ENCODE results near the gene GATA5. TPM values are rescaled to one million over a fixed set of nuclear protein-coding genes. Genes with fewer than 3 reads are reported as not detected.

The GATA5 gene
- total RNA-seq, 1 donor from 2014 or later = not detected

- no peak for DNase-seq
These were observed 23.2 kb downstream of the GATA5 start for GRCh38 chr20:62452475-62453095.

GRCh38 chr20:62451970-62452369 is 23.8 kb downstream of the GATA5 start:
- DNase-seq = no peak

GRCh38 chr20:62451156-62451767 is 24.5 kb downstream of the GATA5 start:
- DNase-seq = no peak

- no peak for DNase-seq
These were observed 25.7 kb downstream of the GATA5 start for GRCh38 chr20:62449951-62450691.

GRCh38 chr20:62448788-62449187 is 27.0 kb downstream of the GATA5 start:
- DNase-seq = no peak

- no peak for DNase-seq
These were observed 27.8 kb downstream of the GATA5 start for GRCh38 chr20:62448038-62448437.

- no peak for DNase-seq
These were observed 28.6 kb downstream of the GATA5 start for GRCh38 chr20:62446888-62447869.

GRCh38 chr20:62446481-62446880 is 29.3 kb downstream of the GATA5 start:
- no peak for DNase-seq

GRCh38 chr20:62445553-62446340 is 30.0 kb downstream of the GATA5 start:
- no peak for DNase-seq

- DNase-seq = no peak
These were observed 31.5 kb downstream of the GATA5 start for GRCh38 chr20:62444286-62444685.

GRCh38 chr20:62441987-62442539 is 33.7 kb downstream of the GATA5 start:
- no peak for DNase-seq

- no peak for DNase-seq
These were observed 36.6 kb downstream of the GATA5 start for GRCh38 chr20:62439218-62439617.

GRCh38 chr20:62437927-62438326 is 37.9 kb downstream of the GATA5 start:
- no peak for DNase-seq

GRCh38 chr20:62437496-62437895 is 38.3 kb downstream of the GATA5 start:
- DNase-seq = no peak

GRCh38 chr20:62436692-62437091 is 39.1 kb downstream of the GATA5 start:
- no peak for DNase-seq

GRCh38 chr20:62433658-62434497 is 41.9 kb downstream of the GATA5 start:
- no peak for DNase-seq

GRCh38 chr20:62430866-62431447 is 44.8 kb downstream of the GATA5 start:
- no peak for DNase-seq

- no peak for DNase-seq
These were observed 45.4 kb downstream of the GATA5 start for GRCh38 chr20:62430311-62430853.
